HepG2 (cell line): ENCODE measurements around the gene PARP15. TPM values are rescaled to one million over a fixed set of nuclear protein-coding genes. Genes with fewer than 3 reads are reported as not detected.

Experiments used
- FOXK1 ChIP-seq: sonication (generic); formaldehyde crosslinking; IDR thresholded peaks from 2 replicates; pipeline ENCODE4 v1.4.0; 2020; ENCODE audit warnings: low read depth, missing genetic modification reagents, borderline replicate concordance
- POLR2G ChIP-seq: fragments of 200-400 bp; formaldehyde crosslinking; IDR thresholded peaks from 2 replicates; pipeline ENCODE4 v1.6.1; 2018; ENCODE audit warnings: mild to moderate bottlenecking, low read depth, low read length, moderate library complexity
- SIX4 ChIP-seq: sonication (generic); formaldehyde crosslinking; IDR thresholded peaks from 2 replicates; pipeline ENCODE4 v1.4.0; 2020; ENCODE audit warnings: missing genetic modification reagents
- ZBTB1 ChIP-seq: sonication (generic); formaldehyde crosslinking; IDR thresholded peaks from 2 replicates; pipeline ENCODE4 v1.4.0; 2020; ENCODE audit warnings: missing genetic modification reagents, borderline replicate concordance
- polyA plus RNA-seq, 8 experiments: library from polyadenylated mRNA; depleted of rRNA in 3 of 8; stranded (reverse) in 7 of 8; unstranded in 1 of 8; fragments of >200 nt; fragmentation: Illumina TruSeq in 4 of 8; extraction: Trizol in 4 of 8; gene quantifications; 2 replicates each; pipeline versions ENCODE4 v1.2.1 to v1.2.3, GENCODE V29; 2011 to 2016; ENCODE audit warnings: low read depth in 4 of 8, missing spikeins in 1 of 8, mixed read lengths in 1 of 8; ENCODE audit not compliant: insufficient read depth in 1 of 8
- total RNA-seq, 5 experiments: library from RNA; depleted of rRNA; stranded (reverse); fragments of >200 nt; fragmentation: Illumina TruSeq; extraction: Trizol; gene quantifications; 2 replicates each; pipeline ENCODE4 v1.2.3, GENCODE V29; 2016; ENCODE audit warnings: low read depth in 1 of 5
- TF ChIP-seq, protein P1 (sequence below), 2 experiments: fragments of 450-650 bp in 1 of 2; sonication (generic) in 1 of 2; formaldehyde crosslinking in 1 of 2; IDR thresholded peaks; 2 replicates each; pipeline versions ENCODE4 v1.6.1 to v1.8.0; 2016 to 2022; ENCODE audit warnings: antibody characterized with exemption in 1 of 2, mild to moderate bottlenecking in 1 of 2, missing genetic modification reagents in 1 of 2
- TF ChIP-seq, protein P2 (sequence below): sonication (generic); formaldehyde crosslinking; IDR thresholded peaks from one replicate; pipeline ENCODE4 v1.5.1; 2020; ENCODE audit warnings: mild to moderate bottlenecking, missing genetic modification reagents; ENCODE audit errors: not compliant biosample characterization
- TF ChIP-seq, protein P3 (sequence below): IDR thresholded peaks from 2 replicates; pipeline ENCODE4 v1.6.1; 2016; ENCODE audit warnings: mild to moderate bottlenecking, missing biosample characterization, missing genetic modification reagents
- TF ChIP-seq, protein P4 (sequence below): IDR thresholded peaks from 2 replicates; pipeline ENCODE4 v1.6.1; 2016

Gene PARP15
- total and polyA plus RNA-seq, 2 of the 13 experiments (the other 11 are each of a cell fraction or from before 2014, with no cell fraction given): 0.02 TPM; not detected in 1

DNA sequence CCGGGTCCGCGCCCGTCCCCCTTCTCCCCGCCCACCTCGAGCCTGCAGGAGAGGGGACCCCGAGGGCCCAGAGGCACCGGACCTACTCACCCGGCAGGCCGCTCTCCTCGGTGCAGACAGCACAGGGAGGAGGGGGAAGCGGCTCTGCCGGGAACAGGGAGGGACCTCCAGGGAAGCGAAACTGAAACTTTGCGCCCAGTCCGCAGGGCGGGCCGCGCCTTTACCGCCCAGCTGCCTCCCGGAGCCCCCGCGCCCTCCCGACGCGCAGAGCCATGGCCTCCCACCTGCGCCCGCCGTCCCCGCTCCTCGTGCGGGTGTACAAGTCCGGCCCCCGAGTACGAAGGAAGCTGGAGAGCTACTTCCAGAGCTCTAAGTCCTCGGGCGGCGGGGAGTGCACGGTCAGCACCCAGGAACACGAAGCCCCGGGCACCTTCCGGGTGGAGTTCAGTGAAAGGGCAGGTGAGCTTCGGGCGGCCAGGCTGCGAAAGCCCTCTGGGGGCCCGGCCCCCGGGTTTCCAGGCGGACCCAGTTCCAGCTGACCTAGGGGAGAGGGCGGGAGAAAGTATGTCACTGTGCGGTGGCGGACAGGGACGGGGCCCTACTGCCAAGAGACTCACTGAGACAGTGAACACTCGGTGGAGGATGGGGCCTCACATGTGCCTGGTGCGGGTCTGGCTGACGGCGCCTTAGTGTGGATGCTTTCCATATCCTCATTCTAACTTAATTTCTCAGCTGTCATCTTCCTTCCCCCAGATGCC, 13.1 kb upstream of the PARP15 start, which contains the start of the genes DTX3L and PARP9 (continued):
- TF ChIP-seq, protein P1, sequence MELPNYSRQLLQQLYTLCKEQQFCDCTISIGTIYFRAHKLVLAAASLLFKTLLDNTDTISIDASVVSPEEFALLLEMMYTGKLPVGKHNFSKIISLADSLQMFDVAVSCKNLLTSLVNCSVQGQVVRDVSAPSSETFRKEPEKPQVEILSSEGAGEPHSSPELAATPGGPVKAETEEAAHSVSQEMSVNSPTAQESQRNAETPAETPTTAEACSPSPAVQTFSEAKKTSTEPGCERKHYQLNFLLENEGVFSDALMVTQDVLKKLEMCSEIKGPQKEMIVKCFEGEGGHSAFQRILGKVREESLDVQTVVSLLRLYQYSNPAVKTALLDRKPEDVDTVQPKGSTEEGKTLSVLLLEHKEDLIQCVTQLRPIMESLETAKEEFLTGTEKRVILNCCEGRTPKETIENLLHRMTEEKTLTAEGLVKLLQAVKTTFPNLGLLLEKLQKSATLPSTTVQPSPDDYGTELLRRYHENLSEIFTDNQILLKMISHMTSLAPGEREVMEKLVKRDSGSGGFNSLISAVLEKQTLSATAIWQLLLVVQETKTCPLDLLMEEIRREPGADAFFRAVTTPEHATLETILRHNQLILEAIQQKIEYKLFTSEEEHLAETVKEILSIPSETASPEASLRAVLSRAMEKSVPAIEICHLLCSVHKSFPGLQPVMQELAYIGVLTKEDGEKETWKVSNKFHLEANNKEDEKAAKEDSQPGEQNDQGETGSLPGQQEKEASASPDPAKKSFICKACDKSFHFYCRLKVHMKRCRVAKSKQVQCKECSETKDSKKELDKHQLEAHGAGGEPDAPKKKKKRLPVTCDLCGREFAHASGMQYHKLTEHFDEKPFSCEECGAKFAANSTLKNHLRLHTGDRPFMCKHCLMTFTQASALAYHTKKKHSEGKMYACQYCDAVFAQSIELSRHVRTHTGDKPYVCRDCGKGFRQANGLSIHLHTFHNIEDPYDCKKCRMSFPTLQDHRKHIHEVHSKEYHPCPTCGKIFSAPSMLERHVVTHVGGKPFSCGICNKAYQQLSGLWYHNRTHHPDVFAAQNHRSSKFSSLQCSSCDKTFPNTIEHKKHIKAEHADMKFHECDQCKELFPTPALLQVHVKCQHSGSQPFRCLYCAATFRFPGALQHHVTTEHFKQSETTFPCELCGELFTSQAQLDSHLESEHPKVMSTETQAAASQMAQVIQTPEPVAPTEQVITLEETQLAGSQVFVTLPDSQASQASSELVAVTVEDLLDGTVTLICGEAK (IDR thresholded peaks at IDR 0.05): no peak
- TF ChIP-seq, protein P1 (CRISPR knock-in tag; IDR thresholded peaks at IDR 0.05): peak; percentile 71
- TF ChIP-seq, protein P2, sequence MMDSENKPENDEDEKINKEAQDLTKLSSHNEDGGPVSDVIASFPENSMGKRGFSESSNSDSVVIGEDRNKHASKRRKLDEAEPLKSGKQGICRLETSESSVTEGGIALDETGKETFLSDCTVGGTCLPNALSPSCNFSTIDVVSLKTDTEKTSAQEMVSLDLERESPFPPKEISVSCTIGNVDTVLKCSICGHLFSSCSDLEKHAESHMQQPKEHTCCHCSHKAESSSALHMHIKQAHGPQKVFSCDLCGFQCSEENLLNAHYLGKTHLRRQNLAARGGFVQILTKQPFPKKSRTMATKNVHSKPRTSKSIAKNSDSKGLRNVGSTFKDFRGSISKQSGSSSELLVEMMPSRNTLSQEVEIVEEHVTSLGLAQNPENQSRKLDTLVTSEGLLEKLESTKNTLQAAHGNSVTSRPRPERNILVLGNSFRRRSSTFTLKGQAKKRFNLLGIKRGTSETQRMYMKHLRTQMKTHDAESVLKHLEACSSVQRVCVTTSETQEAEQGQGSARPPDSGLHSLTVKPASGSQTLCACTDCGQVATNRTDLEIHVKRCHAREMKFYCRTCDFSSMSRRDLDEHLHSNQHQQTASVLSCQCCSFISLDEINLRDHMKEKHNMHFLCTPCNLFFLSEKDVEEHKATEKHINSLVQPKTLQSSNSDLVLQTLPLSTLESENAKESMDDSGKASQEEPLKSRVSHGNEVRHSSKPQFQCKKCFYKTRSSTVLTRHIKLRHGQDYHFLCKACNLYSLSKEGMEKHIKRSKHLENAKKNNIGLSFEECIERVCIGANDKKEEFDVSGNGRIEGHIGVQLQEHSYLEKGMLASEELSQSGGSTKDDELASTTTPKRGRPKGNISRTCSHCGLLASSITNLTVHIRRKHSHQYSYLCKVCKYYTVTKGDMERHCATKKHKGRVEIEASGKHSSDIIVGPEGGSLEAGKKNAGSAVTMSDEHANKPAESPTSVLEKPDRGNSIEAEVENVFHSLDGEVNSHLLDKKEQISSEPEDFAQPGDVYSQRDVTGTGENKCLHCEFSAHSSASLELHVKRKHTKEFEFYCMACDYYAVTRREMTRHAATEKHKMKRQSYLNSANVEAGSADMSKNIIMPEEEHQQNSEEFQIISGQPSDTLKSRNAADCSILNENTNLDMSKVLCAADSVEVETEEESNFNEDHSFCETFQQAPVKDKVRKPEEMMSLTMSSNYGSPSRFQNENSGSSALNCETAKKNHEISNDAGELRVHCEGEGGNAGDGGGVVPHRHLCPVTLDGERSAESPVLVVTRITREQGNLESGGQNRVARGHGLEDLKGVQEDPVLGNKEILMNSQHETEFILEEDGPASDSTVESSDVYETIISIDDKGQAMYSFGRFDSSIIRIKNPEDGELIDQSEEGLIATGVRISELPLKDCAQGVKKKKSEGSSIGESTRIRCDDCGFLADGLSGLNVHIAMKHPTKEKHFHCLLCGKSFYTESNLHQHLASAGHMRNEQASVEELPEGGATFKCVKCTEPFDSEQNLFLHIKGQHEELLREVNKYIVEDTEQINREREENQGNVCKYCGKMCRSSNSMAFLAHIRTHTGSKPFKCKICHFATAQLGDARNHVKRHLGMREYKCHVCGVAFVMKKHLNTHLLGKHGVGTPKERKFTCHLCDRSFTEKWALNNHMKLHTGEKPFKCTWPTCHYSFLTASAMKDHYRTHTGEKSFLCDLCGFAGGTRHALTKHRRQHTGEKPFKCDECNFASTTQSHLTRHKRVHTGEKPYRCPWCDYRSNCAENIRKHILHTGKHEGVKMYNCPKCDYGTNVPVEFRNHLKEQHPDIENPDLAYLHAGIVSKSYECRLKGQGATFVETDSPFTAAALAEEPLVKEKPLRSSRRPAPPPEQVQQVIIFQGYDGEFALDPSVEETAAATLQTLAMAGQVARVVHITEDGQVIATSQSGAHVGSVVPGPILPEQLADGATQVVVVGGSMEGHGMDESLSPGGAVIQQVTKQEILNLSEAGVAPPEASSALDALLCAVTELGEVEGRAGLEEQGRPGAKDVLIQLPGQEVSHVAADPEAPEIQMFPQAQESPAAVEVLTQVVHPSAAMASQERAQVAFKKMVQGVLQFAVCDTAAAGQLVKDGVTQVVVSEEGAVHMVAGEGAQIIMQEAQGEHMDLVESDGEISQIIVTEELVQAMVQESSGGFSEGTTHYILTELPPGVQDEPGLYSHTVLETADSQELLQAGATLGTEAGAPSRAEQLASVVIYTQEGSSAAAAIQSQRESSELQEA: peak; percentile 47
- TF ChIP-seq, protein P3, sequence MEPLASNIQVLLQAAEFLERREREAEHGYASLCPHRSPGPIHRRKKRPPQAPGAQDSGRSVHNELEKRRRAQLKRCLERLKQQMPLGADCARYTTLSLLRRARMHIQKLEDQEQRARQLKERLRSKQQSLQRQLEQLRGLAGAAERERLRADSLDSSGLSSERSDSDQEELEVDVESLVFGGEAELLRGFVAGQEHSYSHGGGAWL (CRISPR knock-in tag): peak; percentile 75
- TF ChIP-seq POLR2G: peak; percentile 85
- TF ChIP-seq FOXK1: no peak
- TF ChIP-seq, protein P4, sequence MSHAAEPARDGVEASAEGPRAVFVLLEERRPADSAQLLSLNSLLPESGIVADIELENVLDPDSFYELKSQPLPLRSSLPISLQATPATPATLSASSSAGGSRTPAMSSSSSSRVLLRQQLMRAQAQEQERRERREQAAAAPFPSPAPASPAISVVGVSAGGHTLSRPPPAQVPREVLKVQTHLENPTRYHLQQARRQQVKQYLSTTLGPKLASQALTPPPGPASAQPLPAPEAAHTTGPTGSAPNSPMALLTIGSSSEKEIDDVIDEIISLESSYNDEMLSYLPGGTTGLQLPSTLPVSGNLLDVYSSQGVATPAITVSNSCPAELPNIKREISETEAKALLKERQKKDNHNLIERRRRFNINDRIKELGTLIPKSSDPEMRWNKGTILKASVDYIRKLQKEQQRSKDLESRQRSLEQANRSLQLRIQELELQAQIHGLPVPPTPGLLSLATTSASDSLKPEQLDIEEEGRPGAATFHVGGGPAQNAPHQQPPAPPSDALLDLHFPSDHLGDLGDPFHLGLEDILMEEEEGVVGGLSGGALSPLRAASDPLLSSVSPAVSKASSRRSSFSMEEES: no peak
- TF ChIP-seq ZBTB1 (CRISPR knock-in tag): no peak
- TF ChIP-seq SIX4 (CRISPR knock-in tag): peak; percentile 48; the same call in 1 of the 2 replicates
